Uterus (tissue), 2 donors: ENCODE data around the gene SLC34A3.

Experiments
- POLR2A ChIP-seq, 2 donors: fragments of 450-650 bp; IDR thresholded peaks; one replicate each; pipeline ENCODE4 v1.6.1; 2016; ENCODE audit warnings: antibody characterized with exemption in 2 of 2, mild to moderate bottlenecking in 1 of 2, moderate library complexity in 1 of 2
- TF ChIP-seq, protein P1 (sequence below), 4 experiments: fragments of 200-600 bp in 2 of 4; fragments of 450-650 bp in 2 of 4; sonication (generic) in 2 of 4; IDR thresholded peaks; one replicate each; pipeline ENCODE4 v1.5.1; 2016 to 2019; ENCODE audit warnings: antibody characterized with exemption in 4 of 4, mild to moderate bottlenecking in 2 of 4, moderate library complexity in 1 of 4

DNA sequence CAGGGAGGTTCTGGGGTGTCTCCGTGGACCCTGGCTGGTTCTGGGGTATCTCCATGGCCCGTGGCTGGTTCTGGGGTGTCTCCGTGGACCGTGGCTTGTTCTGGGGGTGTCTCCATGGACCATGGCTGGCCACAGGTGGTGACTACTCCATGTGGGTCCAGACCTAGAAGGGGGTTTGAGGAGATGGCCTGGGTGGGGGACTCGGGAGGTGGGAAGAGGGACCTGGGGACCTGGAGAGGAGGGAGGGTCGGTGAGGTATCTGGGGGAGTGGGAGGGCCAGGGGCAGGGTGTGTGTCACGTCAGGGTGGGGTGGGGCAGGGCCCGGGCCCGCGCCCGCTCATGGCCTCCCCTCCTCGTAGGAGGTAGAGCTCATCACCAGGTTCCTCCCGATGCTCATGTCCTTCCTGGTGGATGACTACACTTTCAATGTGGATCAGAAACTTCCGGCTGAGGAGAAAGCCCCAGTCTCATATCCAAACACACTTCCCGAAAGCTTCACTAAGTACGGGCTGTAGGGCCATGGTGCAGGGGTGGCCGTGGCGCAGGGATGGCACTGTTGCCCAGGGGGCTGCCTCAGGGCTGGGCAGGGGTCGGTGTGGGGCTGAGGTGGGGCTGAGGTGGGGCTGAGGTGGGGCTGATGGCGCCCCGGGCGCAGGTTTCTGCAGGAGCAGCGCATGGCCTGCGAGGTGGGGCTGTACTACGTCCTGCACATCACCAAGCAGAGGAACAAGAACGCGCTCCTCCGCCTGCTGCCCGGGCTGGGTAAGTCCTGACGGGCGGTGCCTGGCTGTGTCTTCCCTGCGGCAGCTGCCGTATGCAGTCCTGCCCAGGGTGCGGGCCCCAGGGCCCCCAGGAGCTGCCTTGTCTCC is 36.1 kb downstream of the SLC34A3 start:
- TF ChIP-seq, protein P1, sequence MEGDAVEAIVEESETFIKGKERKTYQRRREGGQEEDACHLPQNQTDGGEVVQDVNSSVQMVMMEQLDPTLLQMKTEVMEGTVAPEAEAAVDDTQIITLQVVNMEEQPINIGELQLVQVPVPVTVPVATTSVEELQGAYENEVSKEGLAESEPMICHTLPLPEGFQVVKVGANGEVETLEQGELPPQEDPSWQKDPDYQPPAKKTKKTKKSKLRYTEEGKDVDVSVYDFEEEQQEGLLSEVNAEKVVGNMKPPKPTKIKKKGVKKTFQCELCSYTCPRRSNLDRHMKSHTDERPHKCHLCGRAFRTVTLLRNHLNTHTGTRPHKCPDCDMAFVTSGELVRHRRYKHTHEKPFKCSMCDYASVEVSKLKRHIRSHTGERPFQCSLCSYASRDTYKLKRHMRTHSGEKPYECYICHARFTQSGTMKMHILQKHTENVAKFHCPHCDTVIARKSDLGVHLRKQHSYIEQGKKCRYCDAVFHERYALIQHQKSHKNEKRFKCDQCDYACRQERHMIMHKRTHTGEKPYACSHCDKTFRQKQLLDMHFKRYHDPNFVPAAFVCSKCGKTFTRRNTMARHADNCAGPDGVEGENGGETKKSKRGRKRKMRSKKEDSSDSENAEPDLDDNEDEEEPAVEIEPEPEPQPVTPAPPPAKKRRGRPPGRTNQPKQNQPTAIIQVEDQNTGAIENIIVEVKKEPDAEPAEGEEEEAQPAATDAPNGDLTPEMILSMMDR (IDR thresholded peaks at IDR 0.05): no peak
- no peak for TF ChIP-seq POLR2A (IDR thresholded peaks at IDR 0.05)
